Activated naive CD8-positive, alpha-beta T cell treated with anti-CD3 and anti-CD28 coated beads for 36 hours (primary cell): Measurements from ENCODE around the gene PPA1. TPM values are rescaled to one million over a fixed set of nuclear protein-coding genes. Genes with fewer than 3 reads are reported as not detected.

Experiments used
- DNase-seq: peaks from one replicate; pipeline ENCODE4 v3.0.0; 2021
- H3K27ac Mint-ChIP-seq: one replicate; pipeline ENCODE4 v1.8.0; 2022; ENCODE audit warnings: mild to moderate bottlenecking, moderate library complexity, mixed read lengths
- H3K27me3 Mint-ChIP-seq: one replicate; pipeline ENCODE4 v1.8.0; 2022; ENCODE audit warnings: mild to moderate bottlenecking, mixed read lengths
- H3K36me3 Mint-ChIP-seq: one replicate; pipeline ENCODE4 v1.8.0; 2021; ENCODE audit warnings: mild to moderate bottlenecking, mixed read lengths
- H3K4me1 Mint-ChIP-seq: one replicate; pipeline ENCODE4 v1.8.0; 2021; ENCODE audit warnings: mixed read lengths
- H3K4me3 Mint-ChIP-seq: one replicate; pipeline ENCODE4 v1.8.0; 2022; ENCODE audit warnings: mild to moderate bottlenecking, moderate library complexity, mixed read lengths
- H3K9me3 Mint-ChIP-seq: one replicate; pipeline ENCODE4 v1.8.0; 2022; ENCODE audit warnings: mixed read lengths
- total RNA-seq, 2 experiments: library from RNA; stranded (reverse); gene quantifications; one replicate each; pipeline ENCODE4 v1.2.3, GENCODE V29; 2021

The PPA1 gene
- 100 to 1,000 TPM; 388 to 397 TPM for total RNA-seq

DNA sequence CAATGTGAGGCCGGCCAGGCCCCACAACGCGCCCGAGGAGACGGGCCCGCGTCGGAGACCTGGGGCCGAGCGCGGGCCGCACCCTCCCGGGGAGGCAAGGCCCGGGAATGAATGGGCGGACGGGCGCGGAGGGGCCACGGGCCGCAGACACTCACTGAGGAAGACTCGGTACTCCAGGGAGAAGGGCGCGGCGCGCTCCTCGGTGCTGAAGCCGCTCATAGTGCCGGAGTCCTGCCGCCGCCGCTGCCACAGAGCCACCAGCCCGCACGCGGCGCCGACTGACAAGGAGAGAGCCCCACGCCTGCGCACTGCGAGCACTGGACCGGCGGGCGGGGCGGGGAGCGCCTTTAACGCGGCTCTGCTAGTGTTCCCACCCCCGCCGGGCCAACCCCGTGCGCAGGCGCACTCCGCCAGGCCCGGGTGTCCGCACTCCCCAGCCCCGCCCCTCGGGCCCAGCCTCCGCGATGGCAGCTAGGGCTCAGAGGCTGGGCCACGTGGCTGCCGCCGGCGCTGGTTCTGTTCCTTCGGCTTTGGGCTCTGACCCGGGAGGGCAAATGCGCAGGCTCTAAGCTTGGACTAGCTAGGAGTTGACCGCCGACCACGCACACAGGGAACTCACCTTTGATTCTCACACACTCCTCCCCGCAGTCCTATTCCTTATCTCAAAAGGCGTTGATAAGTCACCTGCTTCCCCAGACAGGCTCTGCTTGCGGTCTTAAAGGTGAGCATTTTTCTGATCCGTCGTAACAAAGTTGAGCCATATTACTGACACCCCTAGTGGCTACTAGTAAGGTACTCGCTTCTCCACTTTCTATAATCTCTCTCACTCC, at the start of gene PPA1:
Gene PPA1, minus strand, starts transcription at position 321 of the 830 bp plus-strand sequence. Its CDS starts 102 bp downstream, at position 219.
- DNase-seq = peak; percentile 100
- no peaks in the 10 kb centered on the region for H3K27me3 Mint-ChIP-seq
- H3K9me3 Mint-ChIP-seq = no peaks in the 10 kb centered on the region
- H3K4me1 Mint-ChIP-seq = peaks cover 33% of the 10 kb centered on the region
- peaks cover 26% of the 10 kb centered on the region for H3K36me3 Mint-ChIP-seq
- peak within 1 kb of the TSS; percentile 87 for H3K4me3 Mint-ChIP-seq
- peak within 1 kb of the TSS; percentile 97 for H3K27ac Mint-ChIP-seq

DNA sequence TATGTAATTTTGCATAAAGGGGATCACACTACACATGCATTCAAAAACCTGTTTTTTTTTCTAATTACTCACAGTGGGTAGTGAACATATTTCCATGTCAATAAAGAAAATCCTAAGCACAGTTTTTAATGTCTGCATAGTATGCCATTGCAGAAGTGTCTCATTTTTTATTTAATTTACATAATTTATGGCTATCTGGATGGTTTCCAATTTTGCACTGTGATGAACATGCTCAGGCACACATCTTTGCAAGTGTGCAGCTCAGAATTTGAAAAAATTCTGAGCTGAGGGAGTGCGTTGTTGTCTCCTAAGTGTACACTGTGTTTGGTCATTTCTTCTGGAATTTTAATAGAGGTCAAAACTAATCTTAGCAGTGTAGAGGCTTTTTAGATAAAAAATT, 48.4 kb upstream of the PPA1 start:
- Mint-ChIP-seq H3K4me3 (no peak overlapping the region), H3K4me1 (no peaks in the 10 kb centered on the region), H3K27me3 (peaks cover 56% of the 10 kb centered on the region)

DNA sequence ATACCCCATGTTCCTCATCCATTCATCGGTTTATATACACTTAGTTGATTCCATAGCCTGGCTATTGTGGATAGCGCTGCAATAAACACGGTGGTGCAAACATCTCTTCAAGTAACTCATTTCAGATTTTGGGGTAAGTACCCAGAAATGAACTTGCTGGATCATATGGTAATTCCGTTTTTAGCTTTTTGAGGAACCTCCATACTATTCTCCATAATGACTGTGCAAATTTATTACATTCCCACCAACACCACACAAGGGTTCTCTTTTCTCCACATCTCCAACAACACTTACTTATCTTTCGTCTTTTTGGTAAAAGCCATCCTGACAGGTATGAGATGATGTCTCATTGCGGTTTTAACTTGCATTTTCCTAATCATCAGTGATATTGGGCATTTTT, 46.9 kb upstream of the PPA1 start:
- no peak for DNase-seq
- no peak overlapping the region for H3K27ac Mint-ChIP-seq
- peaks cover 41% of the 10 kb centered on the region for H3K27me3 Mint-ChIP-seq
- H3K4me3 Mint-ChIP-seq = no peak overlapping the region
- no peaks in the 10 kb centered on the region for H3K9me3 Mint-ChIP-seq
- H3K4me1 Mint-ChIP-seq = no peaks in the 10 kb centered on the region
- no peaks in the 10 kb centered on the region for H3K36me3 Mint-ChIP-seq

More for the DNA sequence above, 48.4 kb upstream of the PPA1 start:
- no peaks in the 10 kb centered on the region for H3K36me3 Mint-ChIP-seq
- DNase-seq = no peak
- H3K27ac Mint-ChIP-seq = no peak overlapping the region
- no peaks in the 10 kb centered on the region for H3K9me3 Mint-ChIP-seq

DNA sequence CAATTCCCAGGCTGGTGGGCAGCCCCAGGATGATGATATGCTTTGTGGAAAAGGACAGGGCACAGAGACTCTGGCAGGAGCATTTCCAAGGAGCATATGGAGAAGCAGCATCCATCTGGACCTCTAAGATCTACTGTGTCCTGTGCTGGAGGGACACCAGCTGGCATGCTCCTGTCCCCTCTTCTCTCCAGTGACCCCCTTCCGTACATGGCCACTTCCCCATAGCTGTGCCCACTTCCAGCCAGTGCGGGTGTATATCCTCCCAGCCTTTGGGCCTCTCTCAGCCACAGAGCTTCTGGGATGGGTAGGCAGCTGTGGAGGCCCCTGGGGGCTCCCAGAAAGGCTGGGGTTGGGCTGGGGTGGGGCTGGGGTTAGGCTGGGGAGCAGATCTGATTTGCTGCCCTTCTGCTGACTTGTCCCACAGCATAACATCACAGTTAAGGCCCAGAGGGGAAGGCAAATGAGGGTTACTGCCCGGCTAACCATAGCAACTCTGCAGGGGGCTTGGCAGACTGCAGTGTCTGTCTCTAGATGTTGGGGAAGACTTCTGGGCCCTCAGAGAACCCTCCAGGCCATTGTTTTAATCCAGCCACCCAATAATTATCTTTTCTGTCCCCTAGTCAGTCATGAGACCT, 44.3 kb upstream of the PPA1 start:
- peaks cover 7% of the 10 kb centered on the region for H3K4me1 Mint-ChIP-seq
- H3K4me3 Mint-ChIP-seq = no peak overlapping the region
- H3K27ac Mint-ChIP-seq = no peak overlapping the region
- H3K36me3 Mint-ChIP-seq = no peaks in the 10 kb centered on the region
- no peaks in the 10 kb centered on the region for H3K9me3 Mint-ChIP-seq
- peaks cover 19% of the 10 kb centered on the region for H3K27me3 Mint-ChIP-seq
- DNase-seq = no peak

DNA sequence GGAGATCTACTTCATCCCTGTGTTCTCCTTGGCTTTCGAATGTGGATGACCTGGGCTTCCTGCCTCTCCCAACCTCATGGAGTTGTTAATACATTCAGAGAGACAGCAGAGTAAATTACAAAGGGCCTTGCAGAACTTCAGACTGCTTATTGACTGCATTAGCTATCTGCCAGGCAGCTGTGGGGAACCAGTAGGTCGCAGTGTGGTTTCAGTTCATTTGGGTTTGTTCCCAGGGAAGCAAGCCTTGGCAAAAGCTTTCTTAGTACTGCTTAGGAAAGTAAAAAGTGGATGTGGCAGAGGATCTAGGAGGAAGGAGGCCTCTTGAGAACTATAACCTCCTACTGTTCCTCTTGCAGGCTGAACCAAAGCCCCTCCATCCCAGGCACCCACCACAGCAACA, 41.4 kb upstream of the PPA1 start:
- H3K36me3 Mint-ChIP-seq = no peaks in the 10 kb centered on the region
- peaks cover 12% of the 10 kb centered on the region for H3K4me1 Mint-ChIP-seq

DNA sequence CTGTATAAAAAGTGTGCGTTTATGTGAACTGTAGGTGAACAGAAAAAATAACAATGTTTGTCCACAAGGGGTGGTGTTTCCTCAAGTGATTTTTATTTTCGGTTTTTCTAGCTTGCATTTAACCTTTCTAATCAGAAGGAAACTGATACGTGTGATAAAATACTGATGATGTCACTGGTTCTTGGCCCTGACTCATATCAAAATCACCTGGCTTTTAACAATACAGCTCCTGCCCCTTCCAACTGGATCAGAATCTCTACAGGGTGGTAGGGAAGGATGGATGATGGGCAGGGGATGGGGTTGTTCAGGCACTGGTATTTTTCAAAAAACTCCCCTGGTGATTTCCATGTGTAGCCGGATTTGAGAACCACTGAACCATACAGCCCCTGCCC, 39.7 kb upstream of the PPA1 start:
- Mint-ChIP-seq H3K4me1 (peaks cover 12% of the 10 kb centered on the region), H3K4me3 (no peak overlapping the region), H3K36me3 (no peaks in the 10 kb centered on the region), H3K27ac (no peak overlapping the region), H3K9me3 (no peaks in the 10 kb centered on the region), H3K27me3 (no peaks in the 10 kb centered on the region)
- no peak for DNase-seq

More for the DNA sequence above, 41.4 kb upstream of the PPA1 start:
- DNase-seq = no peak
- Mint-ChIP-seq H3K27ac (no peak overlapping the region), H3K9me3 (no peaks in the 10 kb centered on the region), H3K4me3 (no peak overlapping the region), H3K27me3 (no peaks in the 10 kb centered on the region)

DNA sequence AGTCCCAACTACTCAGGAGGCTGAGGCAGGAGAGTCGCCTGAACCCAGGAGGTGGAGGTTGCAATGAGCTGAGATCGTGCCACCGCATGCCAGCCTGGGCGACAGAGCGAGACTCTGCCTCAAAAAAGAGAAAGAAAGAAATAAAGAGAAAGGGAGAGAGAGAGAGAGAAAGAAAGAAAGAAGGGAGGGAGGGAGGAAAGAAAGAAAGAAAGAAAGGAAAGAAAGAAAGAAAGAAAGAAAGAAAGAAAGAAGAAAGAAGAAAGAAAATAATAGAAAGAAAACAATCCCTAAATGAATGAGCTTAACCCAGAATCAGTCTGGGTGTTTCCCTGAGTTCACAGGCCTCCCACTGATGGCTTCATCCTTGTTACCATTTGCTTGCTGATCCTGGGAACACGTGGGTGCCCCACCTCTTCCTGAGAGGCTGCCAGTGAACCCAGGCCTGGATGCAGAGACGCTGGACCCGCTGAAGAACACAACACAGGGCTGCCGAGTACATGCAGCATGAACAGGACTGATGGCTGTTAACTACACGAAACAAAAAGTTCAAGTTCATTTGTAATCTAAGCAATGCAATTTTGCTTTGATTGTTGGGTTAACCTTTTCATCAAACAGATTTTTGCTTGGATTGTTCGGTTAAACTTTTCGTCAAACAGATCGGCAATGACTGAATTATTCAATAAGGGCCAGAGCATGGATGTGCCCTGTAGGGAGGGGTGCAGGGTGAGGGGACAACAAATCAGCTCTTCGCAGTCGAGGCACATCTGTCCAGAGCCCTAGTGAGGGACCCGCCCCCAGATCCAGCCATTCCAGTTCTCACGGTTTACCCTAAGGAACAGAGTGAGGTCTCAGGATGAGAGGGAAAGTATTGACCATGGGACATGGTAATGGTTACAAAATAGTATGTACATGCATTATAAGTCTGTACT, 39.0 kb upstream of the PPA1 start:
- H3K9me3 Mint-ChIP-seq = no peaks in the 10 kb centered on the region
- no peak overlapping the region for H3K27ac Mint-ChIP-seq
- H3K4me3 Mint-ChIP-seq = no peak overlapping the region
- H3K4me1 Mint-ChIP-seq = peaks cover 13% of the 10 kb centered on the region
- H3K36me3 Mint-ChIP-seq = no peaks in the 10 kb centered on the region
- DNase-seq = no peak
- H3K27me3 Mint-ChIP-seq = no peaks in the 10 kb centered on the region

DNA sequence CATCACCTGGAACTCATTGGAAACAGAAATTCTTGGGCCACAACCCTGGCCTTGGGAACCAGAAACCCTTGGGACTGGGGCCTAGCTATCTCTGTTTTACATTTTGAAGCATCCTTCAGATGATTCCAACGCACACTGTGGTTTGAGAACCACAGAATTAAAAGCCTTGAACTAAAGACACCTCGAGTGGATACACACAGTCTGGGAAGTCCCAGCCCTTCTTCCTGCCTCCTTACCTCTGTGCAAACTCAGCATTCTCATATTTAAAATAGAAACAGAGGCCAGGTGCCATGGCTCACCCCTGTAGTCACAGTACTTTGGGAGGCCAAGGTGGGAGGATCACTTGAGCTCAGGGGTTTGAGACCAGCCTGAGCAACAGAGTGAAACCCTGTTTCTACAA, 37.7 kb upstream of the PPA1 start:
- Mint-ChIP-seq H3K27ac (no peak overlapping the region), H3K27me3 (no peaks in the 10 kb centered on the region), H3K4me3 (no peak overlapping the region), H3K9me3 (no peaks in the 10 kb centered on the region), H3K4me1 (peaks cover 14% of the 10 kb centered on the region), H3K36me3 (no peaks in the 10 kb centered on the region)
- DNase-seq = no peak

DNA sequence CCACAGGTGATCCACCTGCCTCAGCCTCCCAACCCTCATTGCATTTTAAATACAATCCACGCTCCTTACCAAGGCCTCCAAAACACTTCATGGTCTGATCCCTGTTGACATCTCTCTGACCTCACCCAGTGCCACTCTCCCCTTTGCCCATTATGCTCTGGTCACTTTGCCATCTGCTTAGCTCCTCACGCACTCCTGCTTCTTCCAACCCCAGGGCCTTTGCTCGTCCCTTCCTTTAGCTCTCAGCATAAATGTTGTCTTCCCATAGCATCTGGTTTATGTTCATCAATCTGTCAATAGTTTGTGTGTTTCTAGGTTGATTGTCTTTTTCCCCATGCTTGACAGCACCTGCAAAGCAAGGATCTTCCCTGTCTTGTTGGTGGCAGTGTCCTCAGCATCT, 36.5 kb upstream of the PPA1 start:
- no peaks in the 10 kb centered on the region for H3K36me3 Mint-ChIP-seq
- peaks cover 14% of the 10 kb centered on the region for H3K4me1 Mint-ChIP-seq
- no peak overlapping the region for H3K4me3 Mint-ChIP-seq
- DNase-seq = no peak
- H3K9me3 Mint-ChIP-seq = no peaks in the 10 kb centered on the region
- no peaks in the 10 kb centered on the region for H3K27me3 Mint-ChIP-seq
- no peak overlapping the region for H3K27ac Mint-ChIP-seq

DNA sequence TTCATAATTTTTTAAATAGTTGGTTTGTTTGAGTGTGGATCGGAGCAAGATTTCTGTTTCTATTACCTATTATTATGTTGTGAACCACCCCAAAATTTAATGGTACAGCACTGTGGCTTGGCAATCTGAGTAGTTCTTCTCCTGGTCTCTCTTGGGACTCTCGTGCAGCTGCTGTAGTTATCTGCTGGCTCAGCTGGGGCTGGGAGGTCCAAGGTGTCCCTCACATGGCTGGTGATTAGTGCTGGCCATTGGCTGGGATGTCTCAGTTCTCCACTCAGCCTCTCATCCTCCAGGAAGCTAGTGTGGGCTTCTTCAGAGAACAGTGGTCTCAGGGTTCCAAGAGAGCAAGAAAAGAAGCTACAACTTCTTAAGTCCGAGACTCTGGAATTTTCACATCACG, 35.1 kb upstream of the PPA1 start:
- H3K27ac Mint-ChIP-seq = no peak overlapping the region
- H3K9me3 Mint-ChIP-seq = no peaks in the 10 kb centered on the region
- H3K4me3 Mint-ChIP-seq = no peak overlapping the region
- no peaks in the 10 kb centered on the region for H3K36me3 Mint-ChIP-seq
- peaks cover 4% of the 10 kb centered on the region for H3K27me3 Mint-ChIP-seq
- H3K4me1 Mint-ChIP-seq = peaks cover 11% of the 10 kb centered on the region
- no peak for DNase-seq

DNA sequence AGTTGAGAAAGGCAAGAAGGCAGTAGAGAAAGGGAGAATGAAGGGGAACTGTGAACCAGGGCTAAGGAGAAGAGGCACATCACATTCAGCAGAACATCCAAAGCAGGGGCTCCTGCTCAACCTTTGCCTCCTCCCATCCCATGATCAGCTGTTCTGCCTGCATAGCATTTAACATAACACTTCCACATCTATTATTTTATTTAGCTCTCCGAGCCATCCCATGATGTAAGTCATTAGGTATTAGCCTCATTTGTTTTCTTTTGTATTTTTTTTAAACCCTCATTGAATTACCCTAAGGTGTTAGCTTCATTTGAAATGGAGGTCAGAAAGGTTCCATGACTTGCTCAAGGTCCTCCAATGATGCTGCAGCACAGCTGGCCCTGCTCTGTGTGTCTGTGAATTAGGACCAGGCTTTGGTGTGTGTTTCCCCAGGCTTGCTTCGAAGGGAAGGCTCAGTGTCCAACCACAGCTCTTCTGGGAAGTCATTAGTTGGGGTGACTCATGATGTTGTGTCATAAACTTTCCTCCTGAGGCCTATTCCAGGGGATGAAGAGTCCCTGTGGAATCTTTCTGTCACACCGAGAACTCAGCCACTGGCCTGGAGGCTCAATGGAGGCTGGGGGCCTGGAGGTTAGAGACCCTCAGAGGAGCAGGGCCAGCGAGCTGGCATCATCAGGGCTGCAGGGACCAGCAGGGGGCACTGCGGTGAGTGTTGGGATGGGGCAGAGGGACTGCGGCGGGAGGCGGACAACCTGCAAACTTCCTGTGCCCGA, 34.1 kb upstream of the PPA1 start:
- Mint-ChIP-seq H3K36me3 (no peaks in the 10 kb centered on the region), H3K27me3 (peaks cover 6% of the 10 kb centered on the region), H3K27ac (peak overlapping the region; percentile 50), H3K9me3 (no peaks in the 10 kb centered on the region), H3K4me3 (no peak overlapping the region), H3K4me1 (peaks cover 5% of the 10 kb centered on the region)
- peak; percentile 5 for DNase-seq

DNA sequence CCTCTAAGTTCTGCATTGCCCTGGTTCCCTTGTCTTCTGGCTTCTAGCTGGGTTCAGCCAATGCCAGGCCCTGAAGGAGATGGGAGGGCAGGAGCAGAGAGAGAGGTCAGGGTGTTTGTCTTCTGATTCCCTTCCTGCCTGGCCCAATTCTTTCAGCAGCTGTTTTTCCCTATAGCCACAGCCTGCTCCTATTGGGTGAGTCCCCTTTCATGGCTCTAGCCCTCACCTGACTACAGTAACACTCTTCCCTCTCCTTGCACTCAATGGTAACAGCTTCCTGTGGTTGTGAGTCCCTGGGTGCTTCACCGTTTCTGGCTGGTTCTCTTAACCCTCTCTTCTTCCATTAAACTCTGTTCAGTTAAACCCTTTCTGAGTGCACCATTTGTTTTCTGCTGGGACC, 33.5 kb upstream of the PPA1 start:
- no peaks in the 10 kb centered on the region for H3K36me3 Mint-ChIP-seq
- no peak overlapping the region for H3K4me3 Mint-ChIP-seq
- no peak overlapping the region for H3K27ac Mint-ChIP-seq
- no peaks in the 10 kb centered on the region for H3K9me3 Mint-ChIP-seq
- H3K27me3 Mint-ChIP-seq = peaks cover 6% of the 10 kb centered on the region
- DNase-seq = no peak
- peaks cover 2% of the 10 kb centered on the region for H3K4me1 Mint-ChIP-seq

DNA sequence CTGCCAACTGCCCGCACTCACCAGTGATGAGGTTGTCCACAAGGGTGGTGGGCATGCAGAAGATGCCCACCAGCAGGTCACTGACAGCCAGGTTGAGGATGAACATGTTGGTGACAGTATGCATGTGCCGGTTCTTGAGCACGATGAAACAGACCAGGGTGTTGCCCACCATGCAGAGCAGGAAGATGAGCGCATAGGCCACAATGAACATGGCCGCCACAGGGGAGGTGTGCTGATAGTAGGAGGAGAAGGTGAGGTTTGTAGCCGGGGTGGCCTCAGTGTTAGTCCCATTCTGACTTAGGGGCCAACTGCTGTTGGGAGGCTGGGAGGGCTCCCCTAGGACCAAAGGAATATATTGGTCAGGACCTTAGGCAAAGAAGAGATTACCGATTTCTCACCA, 32.8 kb upstream of the PPA1 start:
- peaks cover 2% of the 10 kb centered on the region for H3K4me1 Mint-ChIP-seq
- no peak for DNase-seq
- no peak overlapping the region for H3K27ac Mint-ChIP-seq
- H3K36me3 Mint-ChIP-seq = no peaks in the 10 kb centered on the region
- H3K4me3 Mint-ChIP-seq = no peak overlapping the region
- peaks cover 4% of the 10 kb centered on the region for H3K9me3 Mint-ChIP-seq
- H3K27me3 Mint-ChIP-seq = peaks cover 6% of the 10 kb centered on the region

DNA sequence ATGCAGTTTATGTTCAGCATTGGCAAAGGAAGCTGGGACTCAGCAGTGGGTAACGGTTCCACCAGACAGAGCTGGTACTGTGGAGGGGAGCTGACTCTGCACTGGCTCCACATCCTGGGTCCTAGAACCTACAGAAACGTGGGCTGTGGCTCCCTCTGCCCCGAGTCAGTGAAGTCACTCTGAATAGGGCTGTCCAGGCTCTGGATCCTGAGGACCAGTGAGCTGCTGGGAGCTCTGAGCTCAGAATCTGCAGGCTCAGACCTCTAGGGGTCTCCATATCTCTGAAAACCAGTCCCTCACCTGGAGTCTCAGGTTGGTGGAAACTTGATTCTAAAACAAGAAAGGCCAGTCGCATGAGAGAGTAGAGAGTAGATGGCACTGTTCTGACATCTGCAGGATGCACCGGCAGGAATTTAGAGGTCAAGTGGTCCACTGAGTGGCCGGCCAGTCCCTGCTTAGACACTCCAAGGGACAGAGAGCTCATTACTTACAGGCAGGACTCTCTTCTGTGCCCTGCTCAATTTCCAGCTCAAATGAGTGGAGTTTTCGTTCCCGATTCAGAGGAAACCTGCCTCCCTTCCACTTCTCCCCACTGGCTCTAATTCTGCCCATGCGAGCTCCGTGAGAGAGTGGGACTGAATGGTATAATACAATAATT, 31.9 kb upstream of the PPA1 start:
- peaks cover 2% of the 10 kb centered on the region for H3K4me1 Mint-ChIP-seq
- H3K27ac Mint-ChIP-seq = no peak overlapping the region
- peaks cover 6% of the 10 kb centered on the region for H3K27me3 Mint-ChIP-seq
- H3K36me3 Mint-ChIP-seq = no peaks in the 10 kb centered on the region
- no peak for DNase-seq
- H3K4me3 Mint-ChIP-seq = no peak overlapping the region
- H3K9me3 Mint-ChIP-seq = peaks cover 4% of the 10 kb centered on the region
